ENCODE measurements around the gene TK1. TPM values are rescaled to one million over a fixed set of nuclear protein-coding genes. Genes with fewer than 3 reads are reported as not detected.

The TK1 gene
- total RNA-seq, 4 donors from 2014 or later, result 1.0 to 9.1 (median 7.0) TPM

GRCh38 chr17:78144736-78145641 lies 41.9 kb downstream of the TK1 start:
- Histone ChIP-seq H3K4me3 (no peak overlapping the region), H3K27me3 (no peaks in the 10 kb centered on the region), H3K9me3 (no peaks in the 10 kb centered on the region), H3K4me1 (peaks cover 64% of the 10 kb centered on the region), H3K36me3 (no peaks in the 10 kb centered on the region), H3K27ac (peak overlapping the region; percentile 17)
- 60% methylated on average over 11 of the region's 18 CpGs for WGBS
- peak in 1 of 2 donors; percentile 67 for DNase-seq (ENCODE audit: low spot score in 2 of 2)
- TF ChIP-seq POLR2A (IDR thresholded peaks at IDR 0.05) (no peak), CTCF (IDR thresholded peaks at IDR 0.05) (no peak), POLR2AphosphoS5 (IDR thresholded peaks at IDR 0.05) (no peak), EP300 (IDR thresholded peaks at IDR 0.05) (no peak)

DNA sequence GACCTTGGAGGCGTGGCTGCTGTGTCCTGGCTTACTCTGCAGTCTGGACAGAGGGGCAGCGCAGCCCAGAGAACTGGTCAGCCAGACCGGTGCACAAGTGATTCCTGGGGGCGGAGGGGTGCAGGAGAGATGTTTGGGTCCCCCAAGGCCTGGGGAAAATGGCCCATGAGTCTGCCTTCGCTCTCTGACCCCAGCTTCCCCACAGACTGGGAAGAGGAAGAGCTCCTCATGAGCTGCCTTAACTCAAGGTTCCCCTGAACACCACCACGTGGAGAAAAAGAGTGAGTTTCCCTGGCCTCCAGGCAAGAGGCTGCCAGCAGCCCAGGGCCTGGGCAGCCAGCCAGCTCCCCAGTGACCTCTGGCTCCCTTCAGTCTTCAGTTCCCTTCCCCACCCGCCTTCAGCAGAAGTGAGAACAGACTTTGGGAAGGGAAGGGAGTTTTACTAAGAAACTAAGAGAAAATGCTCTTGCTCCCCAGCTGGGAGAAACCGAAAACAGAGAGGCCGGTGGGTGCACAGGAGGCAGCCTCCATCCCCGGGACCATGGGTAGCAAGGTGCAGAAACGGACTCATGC lies 42.6 kb downstream of the TK1 start:
- Histone ChIP-seq H3K36me3 (no peaks in the 10 kb centered on the region), H3K4me3 (no peak overlapping the region), H3K9me3 (no peaks in the 10 kb centered on the region), H3K27ac (peak overlapping the region; percentile 17), H3K4me1 (peaks cover 66% of the 10 kb centered on the region), H3K27me3 (no peaks in the 10 kb centered on the region)
- peak in 1 of 2 donors; percentile 71 for DNase-seq (ENCODE audit: low spot score in 2 of 2)
- WGBS, result 54% methylated on average over 8 of the region's 11 CpGs
- TF ChIP-seq POLR2A (IDR thresholded peaks at IDR 0.05) (no peak), POLR2AphosphoS5 (IDR thresholded peaks at IDR 0.05) (no peak), CTCF (IDR thresholded peaks at IDR 0.05) (no peak), EP300 (IDR thresholded peaks at IDR 0.05) (no peak)

GRCh38 chr17:78143214-78144146 lies 43.4 kb downstream of the TK1 start:
- TF ChIP-seq CTCF (IDR thresholded peaks at IDR 0.05), result no peak
- no peak for TF ChIP-seq POLR2AphosphoS5 (IDR thresholded peaks at IDR 0.05)
- TF ChIP-seq EP300 (IDR thresholded peaks at IDR 0.05), result no peak
- TF ChIP-seq POLR2A (IDR thresholded peaks at IDR 0.05), result no peak
- WGBS, result 92% methylated on average over 18 of the region's 21 CpGs
- DNase-seq (ENCODE audit: low spot score in 2 of 2), result no peak
- Histone ChIP-seq H3K36me3 (no peaks in the 10 kb centered on the region), H3K4me1 (peaks cover 66% of the 10 kb centered on the region), H3K9me3 (no peaks in the 10 kb centered on the region), H3K27me3 (no peaks in the 10 kb centered on the region), H3K27ac (no peak overlapping the region), H3K4me3 (no peak overlapping the region)

- Histone ChIP-seq H3K4me3 (no peak overlapping the region), H3K36me3 (no peaks in the 10 kb centered on the region), H3K9me3 (no peaks in the 10 kb centered on the region), H3K27me3 (no peaks in the 10 kb centered on the region), H3K27ac (peak overlapping the region; percentile 89), H3K4me1 (peaks cover 63% of the 10 kb centered on the region)
- 34% methylated on average over 14 of the region's 16 CpGs for WGBS
- TF ChIP-seq CTCF (IDR thresholded peaks at IDR 0.05), result no peak
- no peak for TF ChIP-seq POLR2A (IDR thresholded peaks at IDR 0.05)
- no peak for TF ChIP-seq POLR2AphosphoS5 (IDR thresholded peaks at IDR 0.05)
- TF ChIP-seq EP300 (IDR thresholded peaks at IDR 0.05), result no peak
- DNase-seq (ENCODE audit: low spot score in 2 of 2), result no peak
These were observed 44.6 kb downstream of the TK1 start for GRCh38 chr17:78142119-78142861.

All from suprapubic skin (tissue), 4 donors.